Pancreas (tissue), 10 donors: ENCODE results near the gene RNF141. TPM values are rescaled to one million over a fixed set of nuclear protein-coding genes. Genes with fewer than 3 reads are reported as not detected.

ENCODE experiments used
- ATAC-seq, 4 donors: fragments of 200-7000 bp; cut with Tn5 transposase; one replicate each; pipeline versions ENCODE4 v1.8.0 to v1.9.1; 2020; ENCODE audit warnings: mild to moderate bottlenecking in 4 of 4, moderate library complexity in 4 of 4
- DNase-seq, 6 donors: peaks; one replicate each; pipeline ENCODE4 v3.0.0-alpha.2; 2020
- FAIRE-seq: peaks from 2 replicates; lab custom pipeline; 2012; peaks lifted over from hg19 to GRCh38; lab: Jason Lieb, UNC
- H3K27ac ChIP-seq, 4 donors: fragments of 200-600 bp; sonication (generic); 1 replicate in 3 of 4; 2 replicates in 1 of 4; pipeline versions ENCODE4 v1.5.0 to v1.8.0; 2020
- H3K27me3 ChIP-seq, 4 donors: fragments of 200-600 bp; one replicate each; pipeline ENCODE4 v1.8.0; 2021
- H3K36me3 ChIP-seq, 3 donors: fragments of 200-600 bp; sonication (generic) in 1 of 3; one replicate each; pipeline versions ENCODE4 v1.5.0 to v1.8.0; 2020 to 2021
- H3K4me1 ChIP-seq, 3 donors: fragments of 200-600 bp; one replicate each; pipeline ENCODE4 v1.8.0; 2021
- H3K4me3 ChIP-seq, 4 donors: fragments of 200-600 bp; sonication (generic) in 2 of 4; one replicate each; pipeline versions ENCODE4 v1.5.0 to v1.8.0; 2020 to 2021
- H3K9me3 ChIP-seq, 4 donors: fragments of 200-600 bp; one replicate each; pipeline ENCODE4 v1.8.0; 2021
- WGBS, 2 donors: extraction: QIAGEN DNeasy Blood & Tissue Kit; methylation state at CpG; one replicate each; pipeline ENCODE4 v1.1.7; 2013; 5-methylcytosine and 5-hydroxymethylcytosine counted together
- intact Hi-C, 3 donors: fragments of 100-400 bp; cut with DNase I; formaldehyde crosslinking; loops; one replicate each; pipeline versions ENCODE4 v1.11.1 to v1.14.2; 2022
- polyA plus RNA-seq, 2 donors: library from polyadenylated mRNA; stranded (reverse); fragments of 200-250 nt; gene quantifications; one replicate each; pipeline ENCODE4 v1.2.3, GENCODE V29; 2013
- total RNA-seq, 6 donors: library from RNA; stranded (reverse); fragmentation: NEBNext Ultra II Directional in 4 of 6; extraction: Animal tissue kit (Norgen Biotek cat#: 25700) in 4 of 6; gene quantifications; one replicate each; pipeline versions ENCODE4 v1.2.1 to v1.2.4, GENCODE V29; 2021 to 2023
- TF ChIP-seq, protein P1 (sequence below), 4 donors: fragments of 200-600 bp; sonication (generic) in 3 of 4; IDR thresholded peaks; one replicate each; pipeline versions ENCODE4 v1.5.0 to v1.8.0; 2021; ENCODE audit warnings: antibody characterized with exemption in 4 of 4
- donor health status: healthy with polysubstance abuse.
- donor health status: DM: no; HTN: no; CAD: no; lungs with moderate emphysema.
- donor health status: DM: no; HTN: no; CAD: no.
- donor health status: control.
- donor health status: control.
- donor health status: Bipolar disorder and iron deficiency.
- donor health status: DM: yes; HTN: yes; CAD: no.
- donor health status: DM: no; HTN: no; CAD: no.
- donor health status: DM: no; HTN: no; CAD: no.
- donor health status: DM: yes; HTN: yes; CAD: no.

The RNF141 gene
- total and polyA plus RNA-seq, 8 donors: 4.4 to 21.5 (median 15.4) TPM

DNA sequence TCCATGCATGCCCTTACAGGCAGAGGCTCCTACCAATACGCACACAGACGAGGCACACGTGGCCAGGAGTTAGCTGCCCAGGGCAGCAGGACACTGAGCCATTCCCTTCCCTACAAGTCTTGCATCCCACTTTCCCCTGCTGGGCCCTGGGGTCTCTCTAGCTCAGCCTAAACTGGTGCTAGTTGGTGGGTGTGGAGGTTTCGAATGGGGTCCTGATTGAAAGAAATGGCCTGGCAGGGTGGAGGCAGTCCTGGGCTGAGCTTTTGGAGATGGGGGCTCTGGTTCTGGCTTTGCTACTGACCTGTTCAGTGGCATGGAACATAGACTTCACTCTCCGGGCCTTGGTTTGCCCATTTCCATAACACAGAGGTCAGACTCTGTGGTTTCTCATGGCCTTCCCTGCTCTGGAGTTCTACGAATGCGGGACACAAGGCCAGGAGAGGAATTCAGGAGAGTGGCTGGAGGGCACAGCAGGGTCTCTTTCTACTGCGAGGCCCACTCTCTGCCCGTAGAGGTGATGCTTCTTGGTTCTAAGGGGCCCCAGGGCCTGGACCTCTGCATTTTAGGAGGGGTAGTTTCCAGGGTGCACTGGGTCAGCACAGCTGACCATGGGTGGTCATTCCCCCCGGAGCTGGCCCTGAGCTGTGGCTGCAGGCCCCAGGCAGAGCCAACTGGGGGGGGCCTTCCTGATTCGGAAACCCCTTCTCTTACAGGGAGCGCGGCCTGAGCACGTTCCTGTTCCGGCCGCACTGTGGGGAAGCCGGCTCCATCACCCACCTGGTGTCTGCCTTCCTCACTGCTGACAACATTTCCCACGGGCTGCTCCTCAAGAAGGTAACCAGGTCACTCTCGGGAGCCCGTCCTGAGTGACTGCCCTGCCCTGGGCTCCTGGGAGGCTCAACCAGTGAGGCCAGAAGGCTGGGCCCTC, 40.0 kb downstream of the RNF141 start:
- no peaks in the 10 kb centered on the region for H3K27me3 ChIP-seq
- no peak overlapping the region for H3K27ac ChIP-seq
- no peaks in the 10 kb centered on the region for H3K36me3 ChIP-seq
- WGBS, 2 donors: 89 to 92% methylated on average over 20 of the region's 20 CpGs
- H3K4me1 ChIP-seq: no peaks in the 10 kb centered on the region
- H3K9me3 ChIP-seq: no peaks in the 10 kb centered on the region
- TF ChIP-seq, protein P1, sequence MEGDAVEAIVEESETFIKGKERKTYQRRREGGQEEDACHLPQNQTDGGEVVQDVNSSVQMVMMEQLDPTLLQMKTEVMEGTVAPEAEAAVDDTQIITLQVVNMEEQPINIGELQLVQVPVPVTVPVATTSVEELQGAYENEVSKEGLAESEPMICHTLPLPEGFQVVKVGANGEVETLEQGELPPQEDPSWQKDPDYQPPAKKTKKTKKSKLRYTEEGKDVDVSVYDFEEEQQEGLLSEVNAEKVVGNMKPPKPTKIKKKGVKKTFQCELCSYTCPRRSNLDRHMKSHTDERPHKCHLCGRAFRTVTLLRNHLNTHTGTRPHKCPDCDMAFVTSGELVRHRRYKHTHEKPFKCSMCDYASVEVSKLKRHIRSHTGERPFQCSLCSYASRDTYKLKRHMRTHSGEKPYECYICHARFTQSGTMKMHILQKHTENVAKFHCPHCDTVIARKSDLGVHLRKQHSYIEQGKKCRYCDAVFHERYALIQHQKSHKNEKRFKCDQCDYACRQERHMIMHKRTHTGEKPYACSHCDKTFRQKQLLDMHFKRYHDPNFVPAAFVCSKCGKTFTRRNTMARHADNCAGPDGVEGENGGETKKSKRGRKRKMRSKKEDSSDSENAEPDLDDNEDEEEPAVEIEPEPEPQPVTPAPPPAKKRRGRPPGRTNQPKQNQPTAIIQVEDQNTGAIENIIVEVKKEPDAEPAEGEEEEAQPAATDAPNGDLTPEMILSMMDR (IDR thresholded peaks at IDR 0.05): no peak
- no peak overlapping the region for H3K4me3 ChIP-seq
- intact Hi-C loops: no loop called here
- peak in 1 of 6 donors; percentile 24 for DNase-seq
- FAIRE-seq: no peak
- no peak for ATAC-seq

DNA sequence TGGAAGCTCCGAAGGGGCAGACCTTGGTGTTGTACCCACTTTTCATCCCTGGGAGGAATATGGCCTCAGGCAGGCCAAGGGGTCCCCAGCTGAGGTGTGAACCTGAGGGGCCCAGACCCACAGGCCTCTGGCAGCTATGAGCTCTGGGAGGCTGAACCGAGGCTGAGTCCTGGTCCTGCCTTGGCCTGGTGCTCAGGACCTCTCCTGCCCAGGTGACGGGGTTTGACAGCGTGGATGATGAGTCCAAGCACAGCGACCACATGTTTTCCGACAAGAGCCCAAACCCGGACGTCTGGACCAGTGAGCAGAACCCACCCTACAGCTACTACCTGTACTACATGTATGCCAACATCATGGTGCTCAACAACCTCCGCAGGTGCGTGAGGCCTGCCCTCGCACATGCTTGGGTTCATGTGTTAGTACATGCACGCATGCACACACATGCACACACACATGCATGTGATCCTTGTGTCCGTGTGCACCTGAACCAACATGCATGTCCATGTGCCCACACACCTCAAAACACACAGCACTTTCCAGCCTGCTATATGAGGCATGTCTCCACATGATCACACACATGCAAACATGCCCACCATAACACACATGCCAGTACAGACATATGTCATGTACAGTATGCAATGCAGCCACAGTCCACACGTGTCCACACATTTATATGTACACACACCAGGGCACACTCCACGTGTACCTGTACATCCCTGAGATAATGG, 40.9 kb downstream of the RNF141 start:
- FAIRE-seq: no peak
- intact Hi-C loops: no loop called here

GRCh38 chr11:10499452-10499851, 41.5 kb downstream of the RNF141 start:
- no peaks in the 10 kb centered on the region for H3K27me3 ChIP-seq
- 92 to 96% methylated on average over 5 of the region's 5 CpGs for WGBS, 2 donors
- H3K4me1 ChIP-seq: no peaks in the 10 kb centered on the region
- H3K9me3 ChIP-seq: no peaks in the 10 kb centered on the region
- ATAC-seq (no peak), DNase-seq (no peak), FAIRE-seq (no peak)
- TF ChIP-seq, protein P1 (IDR thresholded peaks at IDR 0.05): no peak
- H3K4me3 ChIP-seq: no peak overlapping the region
- H3K36me3 ChIP-seq: no peaks in the 10 kb centered on the region
- intact Hi-C loops: no loop called here
- H3K27ac ChIP-seq: no peak overlapping the region

More for the DNA sequence above, 40.9 kb downstream of the RNF141 start:
- H3K4me3 ChIP-seq: no peak overlapping the region
- DNase-seq: no peak
- 89 to 93% methylated on average over 15 of the region's 15 CpGs for WGBS, 2 donors
- H3K36me3 ChIP-seq: no peaks in the 10 kb centered on the region
- ATAC-seq: no peak
- no peaks in the 10 kb centered on the region for H3K4me1 ChIP-seq
- no peaks in the 10 kb centered on the region for H3K9me3 ChIP-seq
- H3K27me3 ChIP-seq: no peaks in the 10 kb centered on the region
- H3K27ac ChIP-seq: no peak overlapping the region
- TF ChIP-seq, protein P1 (IDR thresholded peaks at IDR 0.05): no peak

DNA sequence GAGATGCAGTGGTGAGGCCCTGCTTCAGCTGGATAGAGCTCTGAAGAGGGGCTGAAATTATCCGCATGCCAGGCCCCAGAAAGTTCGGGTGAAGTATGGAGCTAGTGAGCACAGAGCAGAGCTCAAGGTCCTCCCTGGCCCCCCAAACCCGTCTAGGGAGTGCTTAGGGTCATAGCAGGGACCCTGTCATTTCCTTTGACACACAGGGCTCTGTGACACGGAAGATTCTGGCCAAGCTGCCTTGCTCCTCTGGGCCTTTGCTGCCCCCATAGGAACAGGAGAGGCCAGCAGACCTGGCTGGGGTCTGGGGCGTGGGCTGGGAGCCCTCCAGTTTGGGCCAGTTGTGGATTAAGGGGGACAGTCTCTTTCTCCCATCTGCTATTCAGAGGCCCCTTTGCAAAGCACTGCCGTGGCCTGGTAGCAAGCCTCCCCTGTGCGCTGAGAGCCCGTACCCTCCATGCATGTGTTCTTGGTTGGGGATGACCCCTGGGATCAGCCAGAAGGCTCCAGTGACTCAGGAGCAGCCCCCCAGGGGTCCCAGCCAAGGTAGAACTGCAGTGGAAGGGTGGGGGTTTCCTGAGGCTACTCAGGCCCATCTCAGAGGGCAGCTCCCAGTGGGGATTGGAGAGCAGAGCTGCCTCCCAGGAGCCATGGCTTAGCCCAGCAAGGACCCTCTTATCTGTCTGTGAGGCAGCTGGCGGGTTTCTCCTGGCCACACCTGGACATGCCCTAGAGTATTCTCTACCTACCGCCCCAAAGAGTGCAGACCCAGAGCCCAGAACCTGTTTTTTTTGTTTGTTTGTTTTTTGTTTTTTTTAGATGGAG, 42.3 kb downstream of the RNF141 start:
- Histone ChIP-seq H3K9me3 (no peaks in the 10 kb centered on the region), H3K27ac (no peak overlapping the region), H3K27me3 (no peaks in the 10 kb centered on the region), H3K4me3 (no peak overlapping the region), H3K36me3 (peaks cover 0 to 3% (median 0%) of the 10 kb centered on the region in 3 donors), H3K4me1 (no peaks in the 10 kb centered on the region)
- 82 to 84% methylated on average over 10 of the region's 10 CpGs for WGBS, 2 donors
- TF ChIP-seq, protein P1 (IDR thresholded peaks at IDR 0.05): no peak
- ATAC-seq (no peak), DNase-seq (no peak), FAIRE-seq (no peak)
- intact Hi-C loops: no loop called here
